Skin epidermis (tissue), 12 donors: ENCODE data around the gene BRCA1.
"Not testable (repeated sequence)": the region's sequence is repeated elsewhere in the genome, so short reads cannot be mapped to it uniquely, and the experiment has no call there.

Experiments
- H3K27ac ChIP-seq, 21 experiments: fragments of 200-600 bp; sonication (generic) in 11 of 21; one replicate each; pipeline ENCODE4 v1.5.0; 2020; ENCODE audit warnings: mild to moderate bottlenecking in 3 of 21, inconsistent platforms in 2 of 21, moderate library complexity in 2 of 21
- H3K4me3 ChIP-seq, 7 experiments: fragments of 200-600 bp; sonication (generic) in 2 of 7; one replicate each; pipeline ENCODE4 v1.5.0; 2020; ENCODE audit warnings: inconsistent platforms in 2 of 7, mild to moderate bottlenecking in 2 of 7, moderate library complexity in 1 of 7

BRCA1 gene

GRCh38 chr17:43079641-43080302, 45.4 kb downstream of the BRCA1 start:
- peak overlapping the region in 3 of 21 experiments; percentile 40 to 59 (median 44) for H3K27ac ChIP-seq
- no peak overlapping the region for H3K4me3 ChIP-seq

- no peak overlapping the region for H3K27ac ChIP-seq
- H3K4me3 ChIP-seq, result no peak overlapping the region
Measured at GRCh38 chr17:43074869-43075268, 50.3 kb downstream of the BRCA1 start.

- Histone ChIP-seq H3K27ac (no peak overlapping the region), H3K4me3 (no peak overlapping the region)
Measured at GRCh38 chr17:43070872-43071271, 54.3 kb downstream of the BRCA1 start.

GRCh38 chr17:43070257-43070656, 54.9 kb downstream of the BRCA1 start:
- Histone ChIP-seq H3K27ac (no peak overlapping the region), H3K4me3 (no peak overlapping the region)

- H3K27ac ChIP-seq, result no peak overlapping the region
- H3K4me3 ChIP-seq, result no peak overlapping the region
Measured at GRCh38 chr17:43069368-43069898, 55.7 kb downstream of the BRCA1 start.

GRCh38 chr17:43068570-43069367, 56.4 kb downstream of the BRCA1 start:
- Histone ChIP-seq H3K27ac (no peak overlapping the region), H3K4me3 (no peak overlapping the region)

GRCh38 chr17:43062984-43063638, 62.1 kb downstream of the BRCA1 start:
- H3K4me3 ChIP-seq, result no peak overlapping the region
- H3K27ac ChIP-seq, result no peak overlapping the region

- Histone ChIP-seq H3K27ac (no peak overlapping the region), H3K4me3 (no peak overlapping the region)
Measured at GRCh38 chr17:43056051-43056450, 69.1 kb downstream of the BRCA1 start.

- H3K4me3 ChIP-seq, H3K27ac ChIP-seq: not testable (repeated sequence)
Measured at GRCh38 chr17:43053008-43053407, 72.2 kb downstream of the BRCA1 start.

- H3K4me3 ChIP-seq, result no peak overlapping the region
- H3K27ac ChIP-seq, result no peak overlapping the region
Measured at GRCh38 chr17:43051969-43052368, 73.2 kb downstream of the BRCA1 start.

- no peak overlapping the region for H3K4me3 ChIP-seq
Measured at GRCh38 chr17:43044024-43044423, 81.1 kb downstream of the BRCA1 start.

GRCh38 chr17:43043307-43043706, 81.9 kb downstream of the BRCA1 start:
- no peak overlapping the region for H3K4me3 ChIP-seq
- H3K27ac ChIP-seq, result no peak overlapping the region

More at GRCh38 chr17:43044024-43044423, 81.1 kb downstream of the BRCA1 start:
- H3K27ac ChIP-seq, result no peak overlapping the region

- no peak overlapping the region for H3K27ac ChIP-seq
- H3K4me3 ChIP-seq, result no peak overlapping the region
Measured at GRCh38 chr17:43042025-43042628, 83.0 kb downstream of the BRCA1 start.

- Histone ChIP-seq H3K4me3 (no peak overlapping the region), H3K27ac (no peak overlapping the region)
Measured at GRCh38 chr17:43040655-43041054, 84.5 kb downstream of the BRCA1 start.

- no peak overlapping the region for H3K4me3 ChIP-seq
- H3K27ac ChIP-seq, result no peak overlapping the region
Measured at GRCh38 chr17:43039646-43040045, 85.5 kb downstream of the BRCA1 start.

- H3K27ac ChIP-seq, result no peak overlapping the region
- H3K4me3 ChIP-seq, result no peak overlapping the region
Measured at GRCh38 chr17:43034894-43035293, 90.3 kb downstream of the BRCA1 start.

GRCh38 chr17:43033948-43034881, 90.9 kb downstream of the BRCA1 start:
- no peak overlapping the region for H3K27ac ChIP-seq
- H3K4me3 ChIP-seq, result no peak overlapping the region

- no peak overlapping the region for H3K4me3 ChIP-seq
- H3K27ac ChIP-seq, result no peak overlapping the region
Measured at GRCh38 chr17:43031666-43032065, 93.5 kb downstream of the BRCA1 start.

- no peak overlapping the region for H3K27ac ChIP-seq
- no peak overlapping the region for H3K4me3 ChIP-seq
Measured at GRCh38 chr17:43030137-43030767, 94.9 kb downstream of the BRCA1 start.
